HG03139 (cell line): ENCODE measurements around the gene COA7.

Source experiments
- ATAC-seq: cut with Tn5 transposase; IDR thresholded peaks from one replicate; pipeline ENCODE4 v1.9.1; 2021; ENCODE audit not compliant: unreplicated experiment

The COA7 gene

GRCh38 chr1:52670604-52671003, 27.5 kb downstream of the COA7 start:
- ATAC-seq: no peak

GRCh38 chr1:52669696-52670095, 28.5 kb downstream of the COA7 start:
- ATAC-seq: no peak

GRCh38 chr1:52668711-52669110, 29.4 kb downstream of the COA7 start:
- no peak for ATAC-seq

- ATAC-seq: no peak
Measured at GRCh38 chr1:52667984-52668383, 30.2 kb downstream of the COA7 start.

GRCh38 chr1:52667290-52667689, 30.9 kb downstream of the COA7 start:
- ATAC-seq: no peak

- ATAC-seq: no peak
Measured at GRCh38 chr1:52665006-52665941, 32.9 kb downstream of the COA7 start.

- no peak for ATAC-seq
Measured at GRCh38 chr1:52663716-52664115, 34.4 kb downstream of the COA7 start.

- ATAC-seq: no peak
Measured at GRCh38 chr1:52662645-52663313, 35.4 kb downstream of the COA7 start.

- no peak for ATAC-seq
Measured at GRCh38 chr1:52660807-52661206, 37.3 kb downstream of the COA7 start.

GRCh38 chr1:52659851-52660596, 38.1 kb downstream of the COA7 start:
- ATAC-seq: no peak

- ATAC-seq: no peak
Measured at GRCh38 chr1:52659356-52659755, 38.8 kb downstream of the COA7 start.

GRCh38 chr1:52658795-52659194, 39.4 kb downstream of the COA7 start:
- no peak for ATAC-seq

GRCh38 chr1:52657702-52658101, 40.4 kb downstream of the COA7 start:
- ATAC-seq: no peak

GRCh38 chr1:52654063-52654462, 44.1 kb downstream of the COA7 start:
- no peak for ATAC-seq

- ATAC-seq: no peak
Measured at GRCh38 chr1:52653207-52653849, 44.8 kb downstream of the COA7 start.

GRCh38 chr1:52651904-52652303, 46.2 kb downstream of the COA7 start:
- no peak for ATAC-seq

- ATAC-seq: no peak
Measured at GRCh38 chr1:52645261-52645660, 52.9 kb downstream of the COA7 start.

GRCh38 chr1:52641307-52641706, 56.8 kb downstream of the COA7 start:
- ATAC-seq: no peak

GRCh38 chr1:52640697-52641096, 57.5 kb downstream of the COA7 start:
- ATAC-seq: no peak

GRCh38 chr1:52637946-52638345, 60.2 kb downstream of the COA7 start:
- no peak for ATAC-seq
